Fibroblast of pulmonary artery (primary cell): ENCODE results near the gene SPIN1.

ENCODE experiments used
- DNase-seq: peaks from one replicate; pipeline ENCODE4 v3.0.0-alpha.2; 2010; ENCODE audit warnings: low read depth
- H3K4me3 ChIP-seq: replicated peaks from 2 replicates; pipeline ENCODE4 v1.5.1; 2011; ENCODE audit warnings: low read depth, mild to moderate bottlenecking, control low read depth, low read length, moderate library complexity
- CTCF ChIP-seq: IDR thresholded peaks from 2 replicates; pipeline ENCODE4 v1.5.1; 2011; ENCODE audit warnings: mild to moderate bottlenecking, control low read depth, low read length, inconsistent platforms; ENCODE audit errors: missing control alignments

SPIN1 gene

GRCh38 chr9:88443480-88444113 lies 55.4 kb downstream of the SPIN1 start:
- DNase-seq, result no peak
- no peak for TF ChIP-seq CTCF
- no peak overlapping the region for H3K4me3 ChIP-seq

GRCh38 chr9:88446728-88447127 lies 58.5 kb downstream of the SPIN1 start:
- TF ChIP-seq CTCF, result no peak
- no peak overlapping the region for H3K4me3 ChIP-seq
- no peak for DNase-seq

- TF ChIP-seq CTCF, result no peak
- no peak for DNase-seq
- H3K4me3 ChIP-seq, result no peak overlapping the region
These were observed 59.2 kb downstream of the SPIN1 start for GRCh38 chr9:88447431-88447830.

GRCh38 chr9:88451160-88451559 lies 62.9 kb downstream of the SPIN1 start:
- H3K4me3 ChIP-seq, result no peak overlapping the region
- no peak for DNase-seq
- TF ChIP-seq CTCF, result no peak

- TF ChIP-seq CTCF, result no peak
- H3K4me3 ChIP-seq, result no peak overlapping the region
- DNase-seq, result peak; percentile 66
These were observed 70.6 kb downstream of the SPIN1 start for GRCh38 chr9:88458716-88459465.

- no peak overlapping the region for H3K4me3 ChIP-seq
- TF ChIP-seq CTCF, result no peak
- DNase-seq, result no peak
These were observed 72.5 kb downstream of the SPIN1 start for GRCh38 chr9:88460587-88461332.
